HepG2 (cell line): Measurements from ENCODE around the gene ACSL3. TPM values are rescaled to one million over a fixed set of nuclear protein-coding genes. Genes with fewer than 3 reads are reported as not detected.

Experiments
- ARHGAP35 ChIP-seq: sonication (generic); formaldehyde crosslinking; IDR thresholded peaks from 2 replicates; pipeline ENCODE4 v1.9.0; 2022; ENCODE audit warnings: mild to moderate bottlenecking, inconsistent platforms, moderate library complexity, missing genetic modification reagents, borderline replicate concordance
- BCL3 ChIP-seq: sonication (generic); formaldehyde crosslinking; IDR thresholded peaks from 2 replicates; pipeline ENCODE4 v1.5.1; 2020; ENCODE audit warnings: mild to moderate bottlenecking, missing genetic modification reagents, moderate library complexity
- EEA1 ChIP-seq: sonication (generic); formaldehyde crosslinking; IDR thresholded peaks from 2 replicates; pipeline ENCODE4 v1.5.1; 2020; ENCODE audit warnings: mild to moderate bottlenecking, missing genetic modification reagents, borderline replicate concordance
- ESRRA ChIP-seq: sonication (generic); formaldehyde crosslinking; IDR thresholded peaks from 2 replicates; pipeline ENCODE4 v1.5.1; 2020; ENCODE audit warnings: mild to moderate bottlenecking, low read depth, missing genetic modification reagents
- HMG20A ChIP-seq: IDR thresholded peaks from 2 replicates; pipeline ENCODE4 v1.6.1; 2016; ENCODE audit warnings: borderline replicate concordance
- HNRNPL ChIP-seq: fragments of 200-400 bp; formaldehyde crosslinking; IDR thresholded peaks from 2 replicates; pipeline ENCODE4 v1.6.1; 2017; ENCODE audit warnings: mild to moderate bottlenecking, low read depth, low read length
- MAF1 ChIP-seq: sonication (generic); formaldehyde crosslinking; IDR thresholded peaks from 2 replicates; pipeline ENCODE4 v1.5.0; 2020; ENCODE audit warnings: missing genetic modification reagents, borderline replicate concordance
- MAFG ChIP-seq: sonication (generic); formaldehyde crosslinking; IDR thresholded peaks from 2 replicates; pipeline ENCODE4 v1.5.1; 2020; ENCODE audit warnings: mild to moderate bottlenecking, missing genetic modification reagents
- MIER2 ChIP-seq: IDR thresholded peaks from 2 replicates; pipeline ENCODE4 v1.6.1; 2016; ENCODE audit warnings: missing biosample characterization, missing genetic modification reagents
- MXD4 ChIP-seq: IDR thresholded peaks from 2 replicates; pipeline ENCODE4 v1.6.1; 2016; ENCODE audit warnings: mild to moderate bottlenecking, missing biosample characterization, missing genetic modification reagents
- PAF1 ChIP-seq: IDR thresholded peaks from 2 replicates; pipeline ENCODE4 v1.6.1; 2016; ENCODE audit warnings: missing genetic modification reagents, missing compliant biosample characterization
- PBX2 ChIP-seq: IDR thresholded peaks from 2 replicates; pipeline ENCODE4 v1.6.1; 2016; ENCODE audit warnings: control low read depth
- RFXANK ChIP-seq: IDR thresholded peaks from 2 replicates; pipeline ENCODE4 v1.6.1; 2016
- SAFB2 ChIP-seq: sonication (generic); formaldehyde crosslinking; IDR thresholded peaks from 2 replicates; pipeline ENCODE4 v1.5.1; 2020; ENCODE audit warnings: missing genetic modification reagents, low read depth, mild to moderate bottlenecking, borderline replicate concordance
- SMARCC2 ChIP-seq: fragments of 450-650 bp; IDR thresholded peaks from 2 replicates; pipeline ENCODE4 v1.6.1; 2017; ENCODE audit warnings: antibody characterized with exemption, mild to moderate bottlenecking
- XRCC5 ChIP-seq: fragments of 200-400 bp; formaldehyde crosslinking; optimal IDR thresholded peaks from 2 replicates; pipeline ENCODE3; 2017; ENCODE audit warnings: mild to moderate bottlenecking, low read length
- ZNF362 ChIP-seq: sonication (generic); formaldehyde crosslinking; IDR thresholded peaks from 2 replicates; pipeline ENCODE4 v1.4.0; 2020; ENCODE audit warnings: missing genetic modification reagents, mild to moderate bottlenecking, borderline replicate concordance
- ZNF512B ChIP-seq: sonication (generic); formaldehyde crosslinking; IDR thresholded peaks from 2 replicates; pipeline ENCODE4 v1.5.1; 2020; ENCODE audit warnings: missing genetic modification reagents, mild to moderate bottlenecking, borderline replicate concordance
- ZNF644 ChIP-seq: IDR thresholded peaks from 2 replicates; pipeline ENCODE4 v1.6.1; 2016; ENCODE audit warnings: low read depth
- ZNF766 ChIP-seq: sonication (generic); formaldehyde crosslinking; IDR thresholded peaks from 2 replicates; pipeline ENCODE4 v1.5.0; 2020; ENCODE audit warnings: missing genetic modification reagents, borderline replicate concordance
- ZXDC ChIP-seq: sonication (generic); formaldehyde crosslinking; IDR thresholded peaks from 2 replicates; pipeline ENCODE4 v1.5.0; 2020; ENCODE audit warnings: mild to moderate bottlenecking, missing genetic modification reagents
- polyA plus RNA-seq, 8 experiments: library from polyadenylated mRNA; depleted of rRNA in 3 of 8; stranded (reverse) in 7 of 8; unstranded in 1 of 8; fragments of >200 nt; fragmentation: Illumina TruSeq in 4 of 8; extraction: Trizol in 4 of 8; gene quantifications; 2 replicates each; pipeline versions ENCODE4 v1.2.1 to v1.2.3, GENCODE V29; 2011 to 2016; ENCODE audit warnings: low read depth in 4 of 8, missing spikeins in 1 of 8, mixed read lengths in 1 of 8; ENCODE audit not compliant: insufficient read depth in 1 of 8
- total RNA-seq, 5 experiments: library from RNA; depleted of rRNA; stranded (reverse); fragments of >200 nt; fragmentation: Illumina TruSeq; extraction: Trizol; gene quantifications; 2 replicates each; pipeline ENCODE4 v1.2.3, GENCODE V29; 2016; ENCODE audit warnings: low read depth in 1 of 5

ACSL3 gene
- total and polyA plus RNA-seq, 2 of the 13 experiments (the other 11 are each of a cell fraction or from before 2014, with no cell fraction given) = 305 to 365 TPM

GRCh38 chr2:222859786-222860612 is 837 bp upstream of the ACSL3 start (continued):
- TF ChIP-seq ZNF512B (CRISPR knock-in tag) = no peak
- TF ChIP-seq RFXANK (CRISPR knock-in tag) = no peak
- TF ChIP-seq ZNF362 = peak; percentile 57; the same call in 1 of the 2 replicates
- 0 out of 2 replicates have a peak, but pooled peaks have one; percentile 18 for TF ChIP-seq MXD4 (CRISPR knock-in tag)
- no peak for TF ChIP-seq ARHGAP35 (CRISPR knock-in tag)
- TF ChIP-seq SMARCC2 = no peak
- no peak for TF ChIP-seq MAF1 (CRISPR knock-in tag)
- no peak for TF ChIP-seq SAFB2 (CRISPR knock-in tag)
- TF ChIP-seq MAFG (CRISPR knock-in tag) = no peak
- no peak for TF ChIP-seq PBX2 (CRISPR knock-in tag)
- TF ChIP-seq ZNF644 (CRISPR knock-in tag) = 0 out of 2 replicates have a peak, but pooled peaks have one; percentile 15
- TF ChIP-seq MIER2 = no peak
- no peak for TF ChIP-seq HNRNPL
- no peak for TF ChIP-seq PAF1 (CRISPR knock-in tag)
- TF ChIP-seq BCL3 = no peak
- TF ChIP-seq ZXDC (CRISPR knock-in tag) = no peak
- TF ChIP-seq ZNF766 (CRISPR knock-in tag) = no peak
- no peak for TF ChIP-seq ESRRA
- no peak for TF ChIP-seq EEA1
- TF ChIP-seq XRCC5 = no peak
- no peak for TF ChIP-seq HMG20A (CRISPR knock-in tag)
